IPS DF 6.9 (cell line): Measurements from ENCODE around the gene AHNAK2.

ENCODE experiments used
- DNase-seq: peaks from one replicate; pipeline ENCODE4 v3.0.0-alpha.2; 2013; ENCODE audit warnings: low read depth, low spot score
- H3K27ac ChIP-seq: one replicate; pipeline ENCODE4 v1.5.1; 2013; ENCODE audit warnings: low read length, control low read depth
- H3K27me3 ChIP-seq: 2 replicates; pipeline ENCODE4 v1.6.1; 2013; ENCODE audit warnings: mild to moderate bottlenecking, low read length; ENCODE audit not compliant: control insufficient read depth, insufficient read depth
- H3K36me3 ChIP-seq: 2 replicates; pipeline ENCODE4 v1.6.1; 2013; ENCODE audit warnings: low read length; ENCODE audit not compliant: control insufficient read depth, insufficient read depth
- H3K4me1 ChIP-seq: 2 replicates; pipeline ENCODE4 v1.6.1; 2013; ENCODE audit warnings: low read length; ENCODE audit not compliant: control insufficient read depth, insufficient read depth
- H3K4me3 ChIP-seq: 2 replicates; pipeline ENCODE4 v1.5.1; 2013; ENCODE audit warnings: mild to moderate bottlenecking, low read length
- H3K9me3 ChIP-seq: 2 replicates; pipeline ENCODE4 v1.6.1; 2013; ENCODE audit warnings: low read length, inconsistent platforms; ENCODE audit not compliant: control insufficient read depth, insufficient read depth
- WGBS: extraction: QIAGEN DNeasy Blood & Tissue Kit; methylation state at CpG from one replicate; pipeline ENCODE4 v1.1.7; 2013; ENCODE audit warnings: mixed read lengths, missing lambda C conversion rate; ENCODE audit not compliant: insufficient read length, insufficient coverage; 5-methylcytosine and 5-hydroxymethylcytosine counted together

AHNAK2 gene

GRCh38 chr14:105020815-105021655 is 42.9 kb upstream of the AHNAK2 start, which contains the start of gene CDCA4:
Gene CDCA4, minus strand, starts transcription at chr14:105021083. Its CDS starts 9,154 bp downstream, at chr14:105011929.
- Histone ChIP-seq H3K4me1 (no peaks in the 10 kb centered on the region; the same call in 1 of the 2 replicates), H3K27ac (no peak within 1 kb of the TSS), H3K36me3 (no peaks in the 10 kb centered on the region), H3K4me3 (peak within 1 kb of the TSS; percentile 98), H3K9me3 (no peaks in the 10 kb centered on the region), H3K27me3 (no peaks in the 10 kb centered on the region)
- no CpG with 5 or more reads among the region's 115 CpGs for whole genome bisulfite sequencing
- peak; percentile 76 for DNase-seq

- WGBS = no CpG with 5 or more reads among the region's 75 CpGs
- Histone ChIP-seq H3K4me3 (peak overlapping the region; percentile 98), H3K27me3 (no peaks in the 10 kb centered on the region), H3K36me3 (no peaks in the 10 kb centered on the region), H3K27ac (no peak overlapping the region), H3K9me3 (no peaks in the 10 kb centered on the region), H3K4me1 (no peaks in the 10 kb centered on the region; the same call in 1 of the 2 replicates)
- no peak for DNase-seq
These were observed 42.0 kb upstream of the AHNAK2 start for GRCh38 chr14:105019861-105020814.

GRCh38 chr14:105018414-105018813 is 40.2 kb upstream of the AHNAK2 start:
- DNase-seq = no peak
- H3K9me3 ChIP-seq = no peaks in the 10 kb centered on the region
- no peaks in the 10 kb centered on the region; the same call in 1 of the 2 replicates for H3K4me1 ChIP-seq
- no peak overlapping the region for H3K27ac ChIP-seq
- no CpG with 5 or more reads among the region's 4 CpGs for WGBS
- H3K36me3 ChIP-seq = no peaks in the 10 kb centered on the region
- no peaks in the 10 kb centered on the region for H3K27me3 ChIP-seq
- no peak overlapping the region for H3K4me3 ChIP-seq

GRCh38 chr14:105015905-105016304 is 37.7 kb upstream of the AHNAK2 start:
- Histone ChIP-seq H3K9me3 (no peaks in the 10 kb centered on the region), H3K4me1 (no peaks in the 10 kb centered on the region; the same call in 1 of the 2 replicates), H3K27me3 (no peaks in the 10 kb centered on the region), H3K4me3 (no peak overlapping the region), H3K27ac (no peak overlapping the region), H3K36me3 (peaks cover 13% of the 10 kb centered on the region)
- WGBS = no CpG with 5 or more reads among the region's 6 CpGs
- no peak for DNase-seq

- WGBS = no CpG with 5 or more reads among the region's 9 CpGs
- no peaks in the 10 kb centered on the region; the same call in 1 of the 2 replicates for H3K4me1 ChIP-seq
- no peak for DNase-seq
- no peak overlapping the region for H3K4me3 ChIP-seq
- H3K27me3 ChIP-seq = no peaks in the 10 kb centered on the region
- H3K9me3 ChIP-seq = no peaks in the 10 kb centered on the region
- peaks cover 16% of the 10 kb centered on the region for H3K36me3 ChIP-seq
- no peak overlapping the region for H3K27ac ChIP-seq
These were observed 37.1 kb upstream of the AHNAK2 start for GRCh38 chr14:105015242-105015641.

GRCh38 chr14:105014631-105015030 is 36.5 kb upstream of the AHNAK2 start:
- H3K27ac ChIP-seq = no peak overlapping the region
- no peaks in the 10 kb centered on the region for H3K9me3 ChIP-seq
- H3K27me3 ChIP-seq = no peaks in the 10 kb centered on the region
- no peaks in the 10 kb centered on the region; the same call in 1 of the 2 replicates for H3K4me1 ChIP-seq
- no peak overlapping the region for H3K4me3 ChIP-seq
- H3K36me3 ChIP-seq = peaks cover 21% of the 10 kb centered on the region
- WGBS = no CpG with 5 or more reads among the region's 4 CpGs
- DNase-seq = no peak

GRCh38 chr14:105014032-105014431 is 35.9 kb upstream of the AHNAK2 start:
- peaks cover 24% of the 10 kb centered on the region for H3K36me3 ChIP-seq
- no CpG with 5 or more reads among the region's 9 CpGs for WGBS
- no peak overlapping the region for H3K4me3 ChIP-seq

GRCh38 chr14:105013150-105013785 is 35.1 kb upstream of the AHNAK2 start:
- Histone ChIP-seq H3K9me3 (no peaks in the 10 kb centered on the region), H3K36me3 (peaks cover 24% of the 10 kb centered on the region), H3K4me3 (no peak overlapping the region), H3K27me3 (no peaks in the 10 kb centered on the region), H3K4me1 (no peaks in the 10 kb centered on the region; the same call in 1 of the 2 replicates), H3K27ac (no peak overlapping the region)
- no peak for DNase-seq
- no CpG with 5 or more reads among the region's 8 CpGs for WGBS

More at GRCh38 chr14:105014032-105014431, 35.9 kb upstream of the AHNAK2 start:
- Histone ChIP-seq H3K27ac (no peak overlapping the region), H3K27me3 (no peaks in the 10 kb centered on the region), H3K4me1 (no peaks in the 10 kb centered on the region; the same call in 1 of the 2 replicates), H3K9me3 (no peaks in the 10 kb centered on the region)
- DNase-seq = no peak

GRCh38 chr14:105012171-105012985 is 34.2 kb upstream of the AHNAK2 start:
- Histone ChIP-seq H3K9me3 (no peaks in the 10 kb centered on the region), H3K27me3 (no peaks in the 10 kb centered on the region), H3K4me3 (no peak overlapping the region), H3K36me3 (peaks cover 26% of the 10 kb centered on the region), H3K27ac (no peak overlapping the region), H3K4me1 (peaks cover 1% of the 10 kb centered on the region; the same call in 1 of the 2 replicates)
- DNase-seq = no peak
- no CpG with 5 or more reads among the region's 23 CpGs for WGBS
